Right lobe of liver (tissue), 6 donors: ENCODE results near the gene ACTRT2. TPM values are rescaled to one million over a fixed set of nuclear protein-coding genes. Genes with fewer than 3 reads are reported as not detected.

Experiments used
- ATAC-seq, 4 donors: fragments of 200-7000 bp; cut with Tn5 transposase; one replicate each; pipeline ENCODE4 v1.9.1; 2020; ENCODE audit warnings: mild to moderate bottlenecking in 4 of 4, moderate library complexity in 4 of 4
- DNase-seq, 3 donors: peaks; one replicate each; pipeline ENCODE4 v3.0.0-alpha.2; 2020
- H3K27ac ChIP-seq, 3 donors: fragments of 200-600 bp; one replicate each; pipeline ENCODE4 v1.8.0; 2022
- H3K27me3 ChIP-seq, 2 donors: fragments of 200-600 bp; one replicate each; pipeline ENCODE4 v1.8.0; 2022
- H3K36me3 ChIP-seq, 4 donors: fragments of 200-600 bp; sonication (generic) in 1 of 4; one replicate each; pipeline versions ENCODE4 v1.5.1 to v1.8.0; 2017 to 2022; ENCODE audit warnings: control low read depth in 1 of 4
- H3K4me1 ChIP-seq, 4 donors: fragments of 200-600 bp; sonication (generic) in 1 of 4; one replicate each; pipeline versions ENCODE4 v1.5.1 to v1.8.0; 2017 to 2022; ENCODE audit warnings: control low read depth in 1 of 4
- H3K4me3 ChIP-seq, 3 donors: fragments of 200-600 bp; one replicate each; pipeline ENCODE4 v1.8.0; 2022
- H3K9me3 ChIP-seq, 4 donors: fragments of 200-600 bp; sonication (generic) in 1 of 4; one replicate each; pipeline versions ENCODE4 v1.5.1 to v1.8.0; 2017 to 2022; ENCODE audit warnings: control low read depth in 1 of 4
- POLR2A ChIP-seq: fragments of 450-650 bp; IDR thresholded peaks from one replicate; pipeline ENCODE4 v1.6.1; 2017; ENCODE audit warnings: antibody characterized with exemption, mild to moderate bottlenecking
- WGBS: methylation state at CpG from one replicate; pipeline ENCODE4 v1.1.6; 2018; ENCODE audit warnings: low coverage, low lambda C conversion rate; ENCODE audit not compliant: insufficient coverage; ENCODE audit errors: missing lambda C conversion rate; 5-methylcytosine and 5-hydroxymethylcytosine counted together
- intact Hi-C, 2 donors: fragments of 100-400 bp; cut with DNase I; formaldehyde crosslinking; loops; one replicate each; pipeline versions ENCODE4 v1.11.2 to v1.14.1; 2022
- total RNA-seq, 6 experiments: library from RNA; depleted of rRNA in 2 of 6; stranded (reverse); fragments of >200 nt in 2 of 6; fragmentation: NEBNext Ultra II Directional in 3 of 6; extraction: Animal tissue kit (Norgen Biotek cat#: 25700) in 3 of 6; gene quantifications; one replicate each; pipeline versions ENCODE4 v1.1.0 to v1.2.4, GENCODE V29; 2016 to 2023
- TF ChIP-seq, protein P1 (sequence below), 4 donors: fragments of 200-600 bp in 3 of 4; fragments of 450-650 bp in 1 of 4; IDR thresholded peaks; one replicate each; pipeline versions ENCODE4 v1.5.1 to v1.8.0; 2016 to 2022; ENCODE audit warnings: antibody characterized with exemption in 4 of 4, mild to moderate bottlenecking in 2 of 4
- donor health status: DM: no; HTN: yes; CAD: no.
- donor health status: DM: no; HTN: no; CAD: no.
- donor health status: DM: no; HTN: no; CAD: no.
- donor health status: DM: no; HTN: yes; CAD: no.
- donor health status: DM: no; HTN: yes; CAD: no.

Gene ACTRT2
- total RNA-seq, 6 experiments from 2014 or later = not detected

DNA sequence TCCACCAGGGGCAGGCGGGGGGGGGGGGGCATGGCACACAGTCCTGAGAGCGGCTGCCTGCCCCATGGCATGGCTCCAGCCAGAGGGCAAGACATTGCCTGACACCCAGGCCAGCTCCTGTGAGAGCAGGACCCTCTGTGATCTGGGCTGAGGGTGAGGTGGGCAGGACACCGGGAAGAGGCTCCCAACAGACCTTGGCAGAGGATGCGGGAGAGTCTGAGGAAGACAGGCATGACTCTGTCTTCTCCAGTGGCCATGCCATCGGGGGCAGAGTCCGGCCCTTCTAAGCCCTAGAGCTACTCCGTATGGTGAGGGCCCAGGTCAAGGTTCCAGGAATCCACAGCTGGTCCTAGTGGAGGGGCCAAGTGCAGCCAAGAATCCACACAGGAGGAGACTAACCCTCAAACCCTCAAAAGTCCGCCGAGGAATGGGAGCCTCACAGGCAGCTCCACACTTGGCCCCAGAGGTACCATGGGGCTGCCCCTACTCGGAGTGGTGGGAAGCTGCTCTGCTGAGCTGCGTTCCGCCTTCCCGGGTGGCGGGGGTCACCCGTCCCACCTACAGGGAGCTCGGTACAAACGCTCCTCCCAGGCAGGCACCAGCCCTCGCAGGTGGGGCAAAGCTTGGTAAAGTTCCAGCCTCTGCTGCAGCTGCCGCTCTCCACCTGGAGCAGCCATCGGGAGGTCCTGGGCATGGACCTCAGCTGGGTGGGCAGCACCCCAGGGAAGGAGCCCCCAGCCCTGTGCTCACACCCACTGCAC, 6.5 kb downstream of the ACTRT2 start:
- H3K9me3 ChIP-seq = no peaks in the 10 kb centered on the region
- no CpG with 5 or more reads among the region's 20 CpGs for WGBS
- DNase-seq (peak in 1 of 3 donors; percentile 40), ATAC-seq (no peak)
- TF ChIP-seq, protein P1, sequence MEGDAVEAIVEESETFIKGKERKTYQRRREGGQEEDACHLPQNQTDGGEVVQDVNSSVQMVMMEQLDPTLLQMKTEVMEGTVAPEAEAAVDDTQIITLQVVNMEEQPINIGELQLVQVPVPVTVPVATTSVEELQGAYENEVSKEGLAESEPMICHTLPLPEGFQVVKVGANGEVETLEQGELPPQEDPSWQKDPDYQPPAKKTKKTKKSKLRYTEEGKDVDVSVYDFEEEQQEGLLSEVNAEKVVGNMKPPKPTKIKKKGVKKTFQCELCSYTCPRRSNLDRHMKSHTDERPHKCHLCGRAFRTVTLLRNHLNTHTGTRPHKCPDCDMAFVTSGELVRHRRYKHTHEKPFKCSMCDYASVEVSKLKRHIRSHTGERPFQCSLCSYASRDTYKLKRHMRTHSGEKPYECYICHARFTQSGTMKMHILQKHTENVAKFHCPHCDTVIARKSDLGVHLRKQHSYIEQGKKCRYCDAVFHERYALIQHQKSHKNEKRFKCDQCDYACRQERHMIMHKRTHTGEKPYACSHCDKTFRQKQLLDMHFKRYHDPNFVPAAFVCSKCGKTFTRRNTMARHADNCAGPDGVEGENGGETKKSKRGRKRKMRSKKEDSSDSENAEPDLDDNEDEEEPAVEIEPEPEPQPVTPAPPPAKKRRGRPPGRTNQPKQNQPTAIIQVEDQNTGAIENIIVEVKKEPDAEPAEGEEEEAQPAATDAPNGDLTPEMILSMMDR (IDR thresholded peaks at IDR 0.05) = no peak
- TF ChIP-seq POLR2A = no peak
- H3K27ac ChIP-seq = no peak overlapping the region
- no peaks in the 10 kb centered on the region for H3K27me3 ChIP-seq
- intact Hi-C loops = no loop called here
- no peaks in the 10 kb centered on the region for H3K36me3 ChIP-seq
- H3K4me3 ChIP-seq = no peak overlapping the region
- no peaks in the 10 kb centered on the region for H3K4me1 ChIP-seq

DNA sequence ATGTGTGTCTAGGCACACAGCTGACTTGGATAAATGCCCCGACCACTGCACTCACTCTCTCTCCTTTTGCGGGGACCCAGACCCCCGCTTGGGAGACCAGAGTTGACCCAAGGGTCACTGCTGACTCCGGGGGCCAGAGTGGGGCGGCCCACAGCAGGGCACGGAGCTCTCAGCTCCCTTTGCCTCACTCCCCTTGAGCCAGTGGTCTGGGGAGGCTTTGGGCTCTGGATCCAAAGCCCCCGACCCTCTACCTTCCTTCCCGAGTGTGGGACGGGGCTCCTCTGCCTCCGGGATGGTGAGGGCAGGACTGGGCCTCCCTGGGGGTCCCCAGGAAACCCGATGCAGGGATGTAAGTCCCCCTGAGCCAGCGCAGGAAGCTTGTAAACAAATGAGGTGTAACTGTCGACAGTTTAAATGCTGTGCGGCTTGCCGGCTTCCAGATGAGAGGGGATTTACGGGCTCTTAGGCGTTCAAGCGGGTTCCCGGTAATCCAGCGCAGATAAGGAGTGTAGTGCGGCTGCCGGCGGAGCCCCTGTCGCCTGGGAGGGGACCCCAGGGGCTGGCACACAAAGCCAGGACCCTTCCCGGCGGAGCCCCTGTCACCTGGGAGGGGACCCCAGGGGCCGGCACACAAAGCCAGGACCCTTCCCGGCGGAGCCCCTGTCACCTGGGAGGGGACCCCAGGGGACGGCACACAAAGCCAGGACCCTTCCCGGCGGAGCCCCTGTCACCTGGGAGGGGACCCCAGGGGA, 7.4 kb downstream of the ACTRT2 start:
- WGBS = 23% methylated on average over 5 of the region's 32 CpGs
- Histone ChIP-seq H3K36me3 (no peaks in the 10 kb centered on the region), H3K27ac (no peak overlapping the region), H3K9me3 (no peaks in the 10 kb centered on the region), H3K4me1 (no peaks in the 10 kb centered on the region), H3K27me3 (no peaks in the 10 kb centered on the region), H3K4me3 (no peak overlapping the region)
- no peak for TF ChIP-seq POLR2A
- TF ChIP-seq, protein P1 (IDR thresholded peaks at IDR 0.05) = no peak
- intact Hi-C loops = no loop called here
- DNase-seq (peak in 2 of 3 donors; percentile 38 to 44), ATAC-seq (no peak)

DNA sequence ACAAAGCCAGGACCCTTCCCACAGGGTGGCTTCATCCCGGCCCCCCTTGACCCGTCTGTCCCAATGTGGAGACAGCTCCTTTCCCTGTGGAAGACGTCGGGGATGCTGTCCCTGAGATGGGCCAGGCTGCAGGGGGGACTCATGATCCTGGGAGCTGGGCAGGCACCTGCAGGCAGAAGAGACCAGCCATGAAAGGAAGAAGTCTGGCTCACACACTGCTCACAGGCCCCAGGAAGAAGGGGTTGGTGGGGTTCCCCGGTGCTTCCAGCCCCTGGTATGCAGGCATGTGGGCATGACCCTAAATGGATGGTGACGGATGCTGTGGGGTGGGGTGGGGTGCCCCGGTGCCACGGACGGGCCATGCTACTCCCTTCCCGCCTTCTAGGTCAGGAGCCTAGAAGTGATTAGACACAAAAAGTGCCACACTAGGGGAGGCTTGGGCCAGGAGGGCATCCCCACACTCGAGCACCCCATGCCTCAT, 8.3 kb downstream of the ACTRT2 start:
- H3K36me3 ChIP-seq = no peaks in the 10 kb centered on the region
- H3K4me3 ChIP-seq = no peak overlapping the region
- H3K9me3 ChIP-seq = no peaks in the 10 kb centered on the region
- ATAC-seq = no peak
- 50% methylated on average over 2 of the region's 11 CpGs for WGBS
- TF ChIP-seq, protein P1 (IDR thresholded peaks at IDR 0.05) = no peak
- TF ChIP-seq POLR2A = no peak
- peak in 1 of 3 donors; percentile 23 for DNase-seq
- H3K4me1 ChIP-seq = no peaks in the 10 kb centered on the region
- intact Hi-C loops = no loop called here
- H3K27ac ChIP-seq = no peak overlapping the region
- no peaks in the 10 kb centered on the region for H3K27me3 ChIP-seq

DNA sequence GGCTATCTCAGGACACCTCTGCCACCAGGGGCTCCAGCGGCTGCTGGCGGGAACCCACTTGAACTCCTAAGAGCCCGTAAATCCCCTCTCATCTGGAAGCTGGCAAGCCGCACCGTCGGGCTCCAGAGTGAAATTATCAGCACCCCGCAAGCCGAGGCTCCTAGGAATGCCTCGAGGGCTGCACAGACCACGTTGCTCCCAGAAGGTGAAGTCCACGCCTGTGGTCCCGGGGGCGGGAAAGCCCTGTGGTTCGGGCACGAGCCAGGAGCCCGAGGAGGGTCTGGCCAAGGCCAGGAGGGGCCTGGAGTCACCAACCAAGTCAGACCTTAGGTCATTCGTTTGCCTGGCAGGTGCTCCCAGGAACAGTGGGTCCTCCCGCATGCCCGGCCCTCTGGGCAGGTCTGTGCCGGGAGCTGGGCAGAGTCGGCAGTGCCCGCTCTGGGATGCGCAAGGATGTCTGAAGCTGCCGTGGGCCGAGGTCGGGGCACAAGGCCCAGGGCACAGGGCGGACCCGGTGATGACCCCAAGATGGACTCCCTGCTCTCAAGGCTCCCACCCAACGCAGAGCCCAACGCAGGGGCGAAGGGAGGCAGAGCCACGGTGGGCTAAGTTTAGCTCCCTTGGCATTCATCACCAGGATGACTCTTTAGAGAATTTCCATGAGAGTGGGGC, 8.9 kb downstream of the ACTRT2 start:
- DNase-seq = peak in 2 of 3 donors; percentile 39 to 48
- no peaks in the 10 kb centered on the region for H3K27me3 ChIP-seq

More for the DNA sequence above, 8.9 kb downstream of the ACTRT2 start:
- Histone ChIP-seq H3K4me1 (no peaks in the 10 kb centered on the region), H3K9me3 (no peaks in the 10 kb centered on the region), H3K27ac (no peak overlapping the region), H3K4me3 (no peak overlapping the region), H3K36me3 (no peaks in the 10 kb centered on the region)
- no peak for TF ChIP-seq POLR2A
- TF ChIP-seq, protein P1 (IDR thresholded peaks at IDR 0.05) = no peak
- ATAC-seq = no peak
- intact Hi-C loops = no loop called here
- 60% methylated on average over 1 of the region's 32 CpGs for WGBS
